Lower leg skin (tissue), 3 donors: Measurements from ENCODE around the gene ADSS1.

Experiments
- POLR2A ChIP-seq, 2 donors: fragments of 450-650 bp; IDR thresholded peaks; one replicate each; pipeline ENCODE4 v1.6.1; 2016 to 2017; ENCODE audit warnings: antibody characterized with exemption in 2 of 2, mild to moderate bottlenecking in 1 of 2, moderate library complexity in 1 of 2
- TF ChIP-seq, protein P1 (sequence below), 3 donors: fragments of 450-650 bp; IDR thresholded peaks; one replicate each; pipeline ENCODE4 v1.5.1; 2016; ENCODE audit warnings: antibody characterized with exemption in 3 of 3, mild to moderate bottlenecking in 3 of 3, moderate library complexity in 2 of 3

DNA sequence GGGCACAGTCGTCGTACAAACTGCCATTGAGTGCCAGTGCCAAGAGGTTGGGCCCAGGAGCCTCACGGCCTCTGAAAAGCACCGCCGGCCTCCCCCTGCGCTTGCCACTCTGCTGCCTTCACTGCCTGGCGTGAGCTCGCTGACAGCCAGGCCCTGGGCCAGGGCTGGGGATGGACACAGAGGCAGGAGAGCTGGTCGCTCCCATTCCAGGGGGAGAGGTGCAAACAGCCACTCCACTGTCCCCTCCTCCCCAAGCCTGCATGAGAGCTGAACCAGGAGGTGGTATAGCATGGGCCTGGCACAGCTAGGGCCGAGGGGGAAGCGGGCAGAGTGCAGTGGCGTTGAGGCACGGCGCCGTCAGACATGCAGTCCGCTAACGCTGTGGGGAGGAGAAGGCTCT, 4.6 kb downstream of the ADSS1 start:
- TF ChIP-seq, protein P1, sequence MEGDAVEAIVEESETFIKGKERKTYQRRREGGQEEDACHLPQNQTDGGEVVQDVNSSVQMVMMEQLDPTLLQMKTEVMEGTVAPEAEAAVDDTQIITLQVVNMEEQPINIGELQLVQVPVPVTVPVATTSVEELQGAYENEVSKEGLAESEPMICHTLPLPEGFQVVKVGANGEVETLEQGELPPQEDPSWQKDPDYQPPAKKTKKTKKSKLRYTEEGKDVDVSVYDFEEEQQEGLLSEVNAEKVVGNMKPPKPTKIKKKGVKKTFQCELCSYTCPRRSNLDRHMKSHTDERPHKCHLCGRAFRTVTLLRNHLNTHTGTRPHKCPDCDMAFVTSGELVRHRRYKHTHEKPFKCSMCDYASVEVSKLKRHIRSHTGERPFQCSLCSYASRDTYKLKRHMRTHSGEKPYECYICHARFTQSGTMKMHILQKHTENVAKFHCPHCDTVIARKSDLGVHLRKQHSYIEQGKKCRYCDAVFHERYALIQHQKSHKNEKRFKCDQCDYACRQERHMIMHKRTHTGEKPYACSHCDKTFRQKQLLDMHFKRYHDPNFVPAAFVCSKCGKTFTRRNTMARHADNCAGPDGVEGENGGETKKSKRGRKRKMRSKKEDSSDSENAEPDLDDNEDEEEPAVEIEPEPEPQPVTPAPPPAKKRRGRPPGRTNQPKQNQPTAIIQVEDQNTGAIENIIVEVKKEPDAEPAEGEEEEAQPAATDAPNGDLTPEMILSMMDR (IDR thresholded peaks at IDR 0.05) = no peak
- no peak for TF ChIP-seq POLR2A (IDR thresholded peaks at IDR 0.05)
